GM18868 (cell line): ENCODE results near the gene TAF11L13.

Experiments
- ATAC-seq: cut with Tn5 transposase; IDR thresholded peaks from one replicate; pipeline ENCODE4 v1.9.1; 2021; ENCODE audit warnings: mild to moderate bottlenecking, moderate library complexity; ENCODE audit not compliant: unreplicated experiment

Gene TAF11L13

DNA sequence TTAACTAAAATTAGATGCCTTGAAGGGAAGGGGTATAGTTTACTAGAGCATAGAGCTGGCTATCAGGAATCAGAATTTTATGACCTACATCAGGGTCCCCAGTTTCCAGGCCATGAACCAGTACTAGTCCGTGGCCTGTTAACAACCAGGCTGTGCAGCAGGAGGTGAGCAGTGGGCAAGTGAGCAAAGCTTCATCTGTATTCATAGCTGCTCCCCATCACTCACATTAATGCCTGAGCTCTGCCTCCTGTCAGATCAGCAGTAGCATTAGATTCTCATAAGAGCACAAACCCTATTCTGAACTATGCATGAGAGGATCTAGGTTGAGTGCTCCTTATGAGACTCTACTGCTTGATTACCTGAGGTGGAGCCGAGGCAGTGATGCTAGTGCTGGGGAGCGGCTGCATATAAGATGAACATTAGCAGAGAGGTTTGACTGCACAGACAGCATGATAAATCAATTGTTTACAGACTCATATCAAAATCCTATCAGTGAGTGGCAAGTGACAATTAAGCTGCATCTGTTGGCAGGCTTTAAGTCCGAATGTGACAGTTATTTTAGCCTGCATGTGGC lies 47.0 kb downstream of the TAF11L13 start:
- ATAC-seq, result no peak

DNA sequence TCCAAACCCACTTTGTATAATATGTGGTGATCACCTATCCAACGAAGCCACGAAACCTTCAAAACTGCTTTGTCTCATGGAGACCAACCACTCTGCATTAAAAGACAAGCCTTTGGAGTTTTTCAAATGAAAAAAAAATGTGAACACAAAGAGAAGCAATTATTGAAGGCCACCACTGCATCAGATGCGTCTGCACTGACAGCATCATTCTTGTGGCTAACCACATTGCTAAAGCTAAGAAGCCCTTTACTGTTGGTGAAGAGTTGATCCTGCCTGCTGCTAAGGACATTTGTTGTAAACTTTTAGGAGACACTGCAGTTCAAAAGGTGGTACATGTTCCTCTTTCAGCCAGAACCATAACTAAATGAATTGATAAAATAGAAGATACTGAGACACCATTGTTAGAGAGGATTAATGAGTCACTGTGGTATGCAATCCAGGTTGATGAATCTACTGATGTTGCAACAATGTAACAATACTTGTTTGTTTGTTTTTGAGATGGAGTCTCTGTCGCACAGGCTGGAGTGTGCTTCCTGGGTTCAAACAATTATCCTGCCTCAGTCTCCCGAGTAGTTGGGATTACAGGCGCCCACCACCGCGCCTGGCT lies 47.8 kb downstream of the TAF11L13 start:
- no peak for ATAC-seq

- ATAC-seq, result no peak
Observed at GRCh38 chr5:17680737-17681136, 48.8 kb downstream of the TAF11L13 start.
